NCI-H510A (cell line): ENCODE measurements around the gene MOSPD3.
"Not testable (repeated sequence)": the region's sequence is repeated elsewhere in the genome, so short reads cannot be mapped to it uniquely, and the experiment has no call there.

Source experiments
- DNase-seq: peaks from one replicate; lab custom pipeline; 2025; lab: John Stamatoyannopoulos, UW

Gene MOSPD3, protein sequence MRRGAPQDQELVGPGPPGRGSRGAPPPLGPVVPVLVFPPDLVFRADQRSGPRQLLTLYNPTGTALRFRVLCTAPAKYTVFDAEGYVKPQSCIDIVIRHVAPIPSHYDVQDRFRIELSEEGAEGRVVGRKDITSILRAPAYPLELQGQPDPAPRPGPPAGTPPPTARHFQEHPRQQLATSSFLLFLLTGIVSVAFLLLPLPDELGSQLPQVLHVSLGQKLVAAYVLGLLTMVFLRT

GRCh38 chr7:100611983-100612729 is at the start of gene MOSPD3:
Gene MOSPD3 (plus strand): TSS chr7:100612540. CDS start chr7:100612792, 252 bp downstream.
- peak; percentile 88 for DNase-seq

- DNase-seq = no peak
These were observed 49.2 kb upstream of the MOSPD3 start for GRCh38 chr7:100563100-100563564.

DNA sequence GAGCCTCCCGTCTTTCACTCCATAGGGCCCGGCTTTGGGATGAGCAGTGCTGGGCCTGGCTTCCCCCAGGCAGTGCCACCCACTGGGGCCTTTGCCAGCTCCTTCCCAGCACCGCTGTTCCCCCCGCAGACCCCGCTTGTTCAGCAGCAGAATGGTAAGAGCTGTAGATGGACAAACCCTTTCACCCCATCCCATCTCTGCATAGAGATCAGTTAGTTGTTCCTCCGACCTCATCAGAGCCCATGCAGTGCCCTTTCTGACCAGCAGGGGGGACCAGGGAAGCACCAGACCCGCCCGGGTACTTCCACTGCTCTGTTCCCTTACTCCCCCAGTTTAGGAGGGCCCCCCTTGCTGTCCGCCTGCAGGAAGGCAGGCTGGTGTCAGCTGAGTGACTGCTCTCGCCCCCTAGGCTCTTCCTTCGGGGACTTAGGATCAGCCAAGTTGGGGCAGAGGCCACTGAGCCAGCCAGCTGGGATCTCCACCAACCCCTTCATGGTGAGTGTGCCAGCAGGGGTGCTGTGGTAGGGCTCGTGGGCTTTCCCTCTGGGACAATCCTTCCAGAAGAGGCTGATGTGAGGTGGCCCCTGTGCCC is 48.4 kb upstream of the MOSPD3 start:
- DNase-seq = no peak

GRCh38 chr7:100564405-100564804 is 47.9 kb upstream of the MOSPD3 start:
- not testable (repeated sequence) for DNase-seq

DNA sequence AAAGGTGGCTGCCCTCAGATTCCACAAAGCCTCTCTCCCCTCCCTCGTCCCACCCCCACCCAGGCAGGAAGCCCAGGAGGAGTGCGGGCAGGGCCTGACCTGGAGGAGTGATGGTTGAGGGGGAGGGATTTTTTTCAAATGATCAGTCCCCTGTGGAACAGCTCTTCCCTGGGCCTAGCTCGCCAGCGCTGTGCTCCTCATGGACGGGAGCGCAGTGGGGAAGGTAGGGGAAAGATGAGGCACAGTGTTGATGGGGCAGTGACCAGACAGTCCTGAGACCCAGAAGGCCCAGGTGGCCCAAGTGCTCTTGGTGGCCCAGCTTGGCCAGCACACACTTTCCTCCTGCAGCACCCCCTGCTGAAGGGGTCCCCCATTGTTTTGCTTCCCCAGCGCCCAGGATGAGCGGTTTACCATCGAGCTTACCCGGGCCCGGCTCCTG is 47.2 kb upstream of the MOSPD3 start:
- no peak for DNase-seq

- no peak for DNase-seq
These were observed 46.3 kb upstream of the MOSPD3 start for GRCh38 chr7:100566018-100566531.

GRCh38 chr7:100567031-100567730 is 45.2 kb upstream of the MOSPD3 start:
- no peak for DNase-seq

- no peak for DNase-seq
These were observed 44.6 kb upstream of the MOSPD3 start for GRCh38 chr7:100567751-100568175.

DNA sequence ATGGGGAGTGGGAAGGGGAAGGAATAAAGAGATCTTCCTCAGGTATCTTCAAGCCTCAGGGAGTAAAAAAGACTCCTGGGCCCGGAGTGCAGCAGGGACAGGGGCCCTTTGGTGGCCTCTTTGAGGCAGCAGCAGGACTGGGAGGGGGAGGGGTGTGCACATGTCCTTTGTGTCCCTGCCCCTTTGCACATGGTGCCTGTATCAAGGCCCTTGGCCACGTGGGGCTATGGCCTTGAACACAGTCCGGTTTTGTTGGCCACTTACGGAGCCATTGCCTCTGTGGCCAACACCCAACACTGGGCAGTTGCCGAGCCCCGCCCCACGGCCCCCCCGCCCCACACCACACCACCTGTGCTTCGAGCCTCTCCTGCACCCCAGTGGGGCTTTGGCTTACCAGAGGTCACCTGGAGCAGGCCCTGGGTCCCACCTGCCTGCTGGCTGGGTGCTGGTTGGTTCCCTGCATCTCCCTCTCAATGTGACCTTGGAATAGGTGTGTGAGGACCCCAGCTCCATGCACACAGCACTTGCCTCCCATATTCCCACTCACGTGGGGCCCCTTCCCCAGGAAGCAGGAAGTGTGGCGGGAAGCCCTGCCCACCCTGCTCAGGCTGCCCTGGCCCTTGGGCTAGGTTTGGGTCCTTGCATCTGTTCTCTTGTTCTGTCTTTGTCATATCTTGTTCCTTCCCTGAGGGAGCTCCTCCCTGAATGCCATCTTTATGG is 44.0 kb upstream of the MOSPD3 start:
- DNase-seq = no peak

- DNase-seq = no peak
These were observed 43.2 kb upstream of the MOSPD3 start for GRCh38 chr7:100568896-100569844.

DNA sequence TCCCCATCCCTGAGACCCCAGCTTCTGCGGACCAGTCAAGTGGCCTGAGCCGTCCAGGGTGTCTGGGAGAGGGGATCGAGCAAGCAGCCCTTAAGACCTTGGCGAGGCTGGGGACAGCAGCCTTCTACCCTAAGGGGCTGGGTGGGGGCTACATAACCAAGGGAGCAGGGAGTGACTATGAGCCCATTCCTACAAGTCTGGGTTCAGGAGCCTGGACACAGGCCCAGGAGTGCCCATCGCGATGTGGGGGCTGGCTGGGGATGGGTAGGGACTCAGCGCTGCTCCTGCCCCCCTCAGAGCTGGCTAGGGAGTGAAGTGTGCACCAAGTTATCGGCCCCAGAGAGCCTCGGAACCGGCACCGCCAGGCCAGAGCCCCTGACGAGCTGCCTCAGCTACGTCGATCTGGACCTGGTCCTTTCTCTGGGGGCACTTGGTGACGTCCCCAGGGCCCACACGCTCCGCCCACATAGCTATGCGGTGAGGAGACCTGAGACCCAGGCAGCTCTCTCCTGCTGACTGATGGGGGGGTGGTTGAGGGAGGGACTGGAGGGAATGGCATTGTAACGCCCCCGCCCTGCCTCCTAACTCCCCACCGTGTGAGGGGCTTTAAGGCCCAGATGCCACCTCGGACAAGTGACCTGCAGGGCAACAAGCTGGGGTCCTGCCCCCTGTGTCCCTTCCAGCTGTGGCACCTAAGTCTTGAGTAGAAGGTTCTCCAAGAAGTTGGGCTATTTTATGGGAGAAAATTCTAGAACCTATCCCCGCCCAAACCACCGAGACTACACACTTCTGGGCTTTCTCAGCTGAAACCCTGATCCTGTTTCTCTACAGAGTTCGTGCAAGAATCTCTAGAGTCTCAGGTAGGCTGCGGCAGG is 41.1 kb upstream of the MOSPD3 start:
- DNase-seq = no peak

- DNase-seq = no peak
These were observed 40.6 kb upstream of the MOSPD3 start for GRCh38 chr7:100571829-100572116.

GRCh38 chr7:100572281-100572948 is 39.9 kb upstream of the MOSPD3 start:
- no peak for DNase-seq

DNA sequence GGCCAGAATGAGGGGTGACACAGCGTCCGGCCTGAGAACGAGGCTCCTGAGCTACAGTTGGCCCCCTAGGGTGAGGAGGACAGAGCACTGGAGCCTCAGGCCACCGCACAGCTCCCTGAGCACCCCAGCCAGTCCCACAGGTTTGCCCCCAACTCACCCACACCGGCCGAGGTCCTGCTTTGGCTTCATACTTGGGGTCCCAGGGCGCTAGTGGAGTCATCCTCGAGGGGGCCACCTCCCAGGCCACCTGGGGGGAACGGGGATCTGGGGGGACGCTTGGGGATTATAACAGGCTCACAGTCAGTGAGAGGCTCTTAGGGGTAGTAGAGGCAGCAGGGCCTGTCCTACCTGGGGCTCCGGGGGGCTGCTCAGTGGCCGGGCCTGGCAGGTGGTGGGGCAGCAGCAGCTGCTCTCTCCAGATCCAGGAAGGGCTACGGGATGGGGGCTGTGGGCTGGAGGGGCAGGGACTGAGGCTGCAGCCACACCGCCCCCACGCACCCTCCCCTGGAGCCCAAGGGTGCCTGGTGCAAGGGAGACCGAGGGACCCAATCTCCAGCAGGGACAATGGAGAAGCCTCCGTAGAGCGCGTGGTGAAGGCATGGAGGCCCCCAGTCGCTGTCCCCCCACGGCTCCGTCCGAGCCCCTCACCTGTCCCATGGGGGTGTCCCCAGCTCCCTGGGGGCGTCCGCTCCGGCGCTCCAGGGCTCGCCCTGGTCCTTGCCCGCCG is 39.2 kb upstream of the MOSPD3 start:
- DNase-seq = no peak

- no peak for DNase-seq
These were observed 38.5 kb upstream of the MOSPD3 start, which contains the start of gene SAP25 for GRCh38 chr7:100573691-100574361. Gene SAP25 (minus strand): TSS chr7:100573900. CDS start chr7:100573742, 158 bp downstream.

DNA sequence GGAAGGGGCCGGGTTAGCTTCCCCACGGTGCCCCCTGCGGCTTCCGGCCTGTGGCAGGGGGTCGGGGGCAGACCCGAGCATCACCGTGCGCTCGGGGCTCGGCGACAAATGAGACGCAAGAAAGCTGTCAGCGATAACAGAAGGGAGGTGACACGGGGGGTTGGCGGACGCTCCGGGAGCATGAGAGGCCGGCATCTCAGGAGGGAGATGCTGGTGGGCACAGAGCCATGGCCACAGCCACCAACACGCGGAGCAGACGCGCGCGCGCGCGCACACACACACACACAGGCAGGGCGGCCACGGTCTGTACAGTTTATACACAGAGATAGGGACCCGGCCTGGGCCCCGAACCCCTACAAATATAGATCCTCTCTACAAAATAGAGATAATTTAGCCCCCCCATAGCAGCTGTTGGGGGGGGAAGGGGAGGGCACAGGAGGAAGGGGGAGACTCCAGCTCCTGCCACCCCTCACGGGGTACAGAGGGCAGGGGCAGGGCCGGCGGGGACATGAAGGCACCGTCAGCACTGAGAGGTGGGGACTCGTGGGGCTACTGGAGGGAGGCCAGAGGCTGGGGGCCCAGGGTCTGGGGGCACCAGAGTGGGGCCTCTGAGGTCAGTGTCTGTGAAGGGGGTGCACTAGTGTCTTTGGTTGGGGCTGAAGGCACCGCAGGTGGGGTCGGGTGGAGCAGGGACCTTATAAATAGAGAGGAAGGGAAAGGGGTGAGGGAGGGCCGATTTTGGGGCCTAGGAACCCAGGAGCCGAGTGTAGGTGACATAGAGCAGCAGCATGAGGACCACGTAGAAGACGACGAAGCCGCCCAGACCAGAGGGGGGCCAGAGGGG is 37.8 kb upstream of the MOSPD3 start:
- DNase-seq = no peak

DNA sequence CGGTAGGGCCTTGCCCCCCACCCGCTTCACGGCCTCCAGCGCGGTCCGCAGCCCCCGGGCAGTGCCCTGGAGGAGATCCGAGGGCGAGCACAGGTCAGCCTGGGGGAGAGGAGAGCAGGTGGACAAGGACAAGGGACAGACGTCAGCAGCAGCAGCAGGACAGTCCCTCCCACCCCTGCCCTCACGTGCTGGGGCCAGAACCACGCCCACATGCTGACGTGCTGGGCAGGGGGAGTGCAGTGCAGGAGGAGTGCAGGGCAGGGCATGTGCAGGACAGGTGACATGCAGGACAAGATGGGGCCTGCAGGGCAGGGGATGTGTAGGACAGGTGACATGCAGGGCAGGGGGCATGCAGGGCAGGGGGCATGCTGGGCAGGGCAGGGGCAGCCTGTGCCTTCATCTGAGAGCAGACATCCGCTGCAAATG is 37.1 kb upstream of the MOSPD3 start:
- DNase-seq = no peak
